Head of caudate nucleus (tissue), 42 donors: Measurements from ENCODE around the gene LRP1B.

Experiments
- DNase-seq, 42 donors: peaks; one replicate each; pipeline versions ENCODE4 v3.0.0 to v3.0.0-alpha.2; 2020 to 2021; ENCODE audit warnings: mixed read lengths in 7 of 42
- intact Hi-C: fragments of 100-400 bp; cut with DNase I; formaldehyde crosslinking; loops from one replicate; pipeline ENCODE4 v1.15.0; 2022

Gene LRP1B

GRCh38 chr2:141929331-141930252, 201.2 kb downstream of the LRP1B start:
- intact Hi-C loops = no loop called here
- no peak for DNase-seq

- intact Hi-C loops = no loop called here
- no peak for DNase-seq
These were observed 202.3 kb downstream of the LRP1B start for GRCh38 chr2:141928476-141928875.

DNA sequence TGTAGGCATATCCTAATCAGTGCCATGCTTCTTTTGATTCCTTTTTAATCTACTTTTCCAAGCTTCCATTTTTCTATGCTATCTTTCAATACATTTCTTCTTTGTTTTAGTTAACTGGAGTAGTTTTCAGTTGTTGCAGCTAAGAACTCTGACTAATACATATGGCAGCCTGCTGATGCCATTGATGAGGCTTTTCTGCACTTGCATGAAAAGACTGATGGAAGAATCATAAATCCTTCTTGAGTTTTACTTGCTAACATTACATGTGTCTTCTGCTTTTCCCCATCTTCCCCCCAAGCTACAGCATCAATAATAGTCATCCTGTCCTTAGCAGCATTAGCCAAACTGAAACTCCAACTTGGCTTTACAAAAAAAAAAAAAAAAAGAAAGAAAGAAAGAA, 203.3 kb downstream of the LRP1B start:
- intact Hi-C loops = no loop called here
- no peak for DNase-seq

GRCh38 chr2:141925511-141925910, 205.3 kb downstream of the LRP1B start:
- intact Hi-C loops = no loop called here
- DNase-seq = no peak

DNA sequence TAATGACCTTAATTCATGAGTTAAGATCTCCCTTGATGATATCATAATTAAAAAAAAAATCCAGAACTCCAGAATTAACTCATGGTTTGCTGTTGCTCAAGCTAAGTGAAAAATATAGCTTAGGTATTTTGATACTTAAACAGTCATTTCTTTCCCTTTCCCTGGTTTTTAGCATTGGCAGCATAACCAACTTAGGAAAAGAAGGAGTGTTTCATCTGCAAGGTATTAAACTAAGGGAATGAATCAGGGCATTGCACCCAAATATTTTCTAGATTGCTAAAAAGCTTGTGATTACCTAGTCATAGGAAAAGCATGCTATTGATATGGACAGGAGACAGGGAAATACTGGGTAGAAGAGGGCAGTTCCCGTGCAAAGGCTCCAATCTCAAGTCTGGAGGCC, 207.2 kb downstream of the LRP1B start:
- intact Hi-C loops = no loop called here
- no peak for DNase-seq

DNA sequence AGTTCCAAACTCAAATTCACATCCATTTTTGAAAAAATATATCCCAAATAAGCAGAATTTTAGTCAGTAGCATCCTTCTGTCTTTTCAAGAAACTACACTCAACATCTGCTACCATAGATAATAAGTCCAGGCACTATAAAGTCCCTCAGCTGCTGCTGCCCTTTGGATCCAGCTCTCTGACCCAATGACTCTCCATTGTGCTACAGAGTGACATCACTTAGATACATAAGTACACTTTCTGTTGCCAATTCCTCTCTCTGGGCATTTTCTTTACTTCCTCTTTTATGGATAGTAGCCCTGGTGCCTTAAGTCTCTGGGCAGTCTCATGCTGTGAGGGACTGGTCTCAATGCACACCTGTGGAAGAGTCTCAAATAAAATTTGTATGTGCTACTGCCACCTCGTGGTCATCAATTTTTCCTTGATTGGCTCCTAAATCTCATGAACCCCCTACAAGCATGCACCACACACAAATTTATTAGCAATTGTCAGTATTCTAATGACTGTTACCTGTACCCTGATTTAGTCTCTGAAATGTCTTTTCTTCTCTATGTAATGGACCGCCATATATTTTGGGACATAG, 219.2 kb downstream of the LRP1B start:
- intact Hi-C loops = no loop called here
- peak in 11 of 42 donors; percentile 6 to 62 (median 23) for DNase-seq

- no peak for DNase-seq
- intact Hi-C loops = no loop called here
These were observed 224.1 kb downstream of the LRP1B start for GRCh38 chr2:141906678-141907077.

- intact Hi-C loops = no loop called here
- DNase-seq = no peak
These were observed 230.0 kb downstream of the LRP1B start for GRCh38 chr2:141900826-141901225.

DNA sequence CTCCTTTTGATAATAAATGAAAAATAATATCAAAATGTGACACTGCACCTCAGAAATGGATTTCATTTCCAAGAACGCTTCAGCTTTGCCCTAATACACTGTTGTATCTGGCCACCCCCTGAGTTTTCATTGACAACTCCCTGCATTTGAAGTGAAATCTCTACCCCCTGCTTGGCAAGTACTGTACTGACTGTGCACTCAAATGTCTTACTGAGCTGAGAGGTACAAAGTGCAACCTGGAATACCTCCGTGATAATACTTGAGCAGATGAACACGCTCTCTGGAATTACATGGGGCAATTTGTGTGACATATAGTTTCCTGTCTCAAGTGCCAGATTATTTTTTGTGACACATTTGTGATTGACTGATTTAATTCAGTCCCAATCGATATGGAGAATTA, 231.1 kb downstream of the LRP1B start:
- intact Hi-C loops = no loop called here

GRCh38 chr2:141889788-141890187, 241.0 kb downstream of the LRP1B start:
- DNase-seq = peak in 8 of 42 donors; percentile 5 to 55 (median 24)
- intact Hi-C loops = no loop called here

More for the DNA sequence above, 231.1 kb downstream of the LRP1B start:
- DNase-seq = peak in 1 of 42 donors; percentile 7

- no peak for DNase-seq
- intact Hi-C loops = no loop called here
These were observed 241.7 kb downstream of the LRP1B start for GRCh38 chr2:141888987-141889555.

- DNase-seq = no peak
- intact Hi-C loops = no loop called here
These were observed 243.5 kb downstream of the LRP1B start for GRCh38 chr2:141887363-141887762.

- no peak for DNase-seq
- intact Hi-C loops = no loop called here
These were observed 252.8 kb downstream of the LRP1B start for GRCh38 chr2:141878016-141878415.

GRCh38 chr2:141871913-141872634, 258.7 kb downstream of the LRP1B start:
- intact Hi-C loops = no loop called here
- no peak for DNase-seq

- intact Hi-C loops = no loop called here
These were observed 261.2 kb downstream of the LRP1B start for GRCh38 chr2:141869572-141869971.

GRCh38 chr2:141863964-141864363, 266.9 kb downstream of the LRP1B start:
- DNase-seq = no peak
- intact Hi-C loops = no loop called here

More at GRCh38 chr2:141869572-141869971, 261.2 kb downstream of the LRP1B start:
- DNase-seq = no peak

- intact Hi-C loops = no loop called here
- DNase-seq = no peak
These were observed 274.4 kb downstream of the LRP1B start for GRCh38 chr2:141856215-141856919.

DNA sequence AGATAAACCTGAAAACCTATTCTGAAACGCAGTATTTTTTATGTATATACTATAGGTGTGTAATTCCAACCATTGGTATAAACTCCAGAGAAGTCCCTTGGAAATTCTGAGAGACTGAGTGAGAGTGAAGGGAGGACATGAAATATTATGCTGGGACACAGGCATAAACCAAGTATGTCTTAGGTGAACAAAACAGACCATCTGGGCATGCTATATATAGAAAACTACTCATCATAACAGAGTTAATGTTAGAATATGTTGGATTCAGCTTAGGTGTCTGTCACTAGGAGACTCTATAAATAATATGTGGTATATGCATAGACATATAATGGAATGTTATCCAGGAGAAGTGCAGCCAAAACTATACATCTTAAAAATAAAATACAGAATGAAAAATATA, 282.6 kb downstream of the LRP1B start:
- no peak for DNase-seq
- intact Hi-C loops = no loop called here

DNA sequence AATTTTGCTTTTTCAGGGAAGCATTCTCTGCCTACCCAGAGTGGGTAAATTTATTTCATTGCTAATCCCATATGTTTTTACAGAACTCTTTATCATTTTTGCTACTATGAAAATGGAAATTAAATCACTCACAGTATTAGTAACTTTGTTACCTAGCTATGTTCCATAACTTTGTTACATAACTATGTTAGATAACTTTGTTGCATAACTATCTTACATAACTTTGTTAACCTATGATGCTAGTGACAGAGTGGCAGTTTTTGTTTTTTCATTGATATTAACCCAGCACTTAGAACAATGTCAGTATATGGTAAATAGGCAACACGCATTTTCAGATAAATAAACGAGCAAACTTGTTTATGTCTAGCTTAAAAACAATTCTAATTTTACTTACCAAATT, 286.6 kb downstream of the LRP1B start:
- no peak for DNase-seq
- intact Hi-C loops = no loop called here
